Sigmoid colon (tissue), 7 donors: ENCODE results near the gene CISD1. TPM values are rescaled to one million over a fixed set of nuclear protein-coding genes. Genes with fewer than 3 reads are reported as not detected.

Source experiments
- DNase-seq: peaks from one replicate; pipeline ENCODE4 v3.0.0-alpha.2; 2019
- H3K27ac ChIP-seq, 4 donors: fragments of 200-600 bp; sonication (generic); one replicate each; pipeline ENCODE4 v1.5.1; 2016 to 2019; ENCODE audit warnings: mild to moderate bottlenecking in 1 of 4
- H3K27me3 ChIP-seq, 3 donors: fragments of 200-600 bp; sonication (generic); one replicate each; pipeline ENCODE4 v1.5.1; 2019; ENCODE audit warnings: mild to moderate bottlenecking in 1 of 3
- H3K36me3 ChIP-seq, 4 donors: fragments of 200-600 bp; sonication (generic); one replicate each; pipeline ENCODE4 v1.5.1; 2016 to 2019
- H3K4me1 ChIP-seq, 4 donors: fragments of 200-600 bp; sonication (generic); one replicate each; pipeline ENCODE4 v1.5.1; 2017 to 2019
- H3K4me3 ChIP-seq, 4 donors: fragments of 200-600 bp; sonication (generic); one replicate each; pipeline ENCODE4 v1.5.1; 2017 to 2019; ENCODE audit warnings: mild to moderate bottlenecking in 2 of 4, moderate library complexity in 1 of 4
- H3K9me3 ChIP-seq, 4 donors: fragments of 200-600 bp in 3 of 4; sonication (generic) in 3 of 4; one replicate each; pipeline versions ENCODE4 v1.5.1 to v1.6.1; 2013 to 2019
- EP300 ChIP-seq, 4 donors: sonication (generic); formaldehyde crosslinking; IDR thresholded peaks; one replicate each; pipeline ENCODE4 v1.6.1; 2017; ENCODE audit warnings: antibody characterized with exemption in 4 of 4
- POLR2A ChIP-seq, 2 donors: fragments of 450-650 bp; IDR thresholded peaks; one replicate each; pipeline ENCODE4 v1.6.1; 2016; ENCODE audit warnings: antibody characterized with exemption in 2 of 2, mild to moderate bottlenecking in 2 of 2, moderate library complexity in 2 of 2
- POLR2AphosphoS5 ChIP-seq, 4 donors: sonication (generic); formaldehyde crosslinking; IDR thresholded peaks; one replicate each; pipeline ENCODE4 v1.6.1; 2017; ENCODE audit warnings: antibody characterized with exemption in 4 of 4
- WGBS, 2 donors: extraction: QIAGEN DNeasy Blood & Tissue Kit; methylation state at CpG; one replicate each; pipeline ENCODE4 v1.1.7; 2013; 5-methylcytosine and 5-hydroxymethylcytosine counted together
- intact Hi-C: fragments of 100-400 bp; cut with DNase I; formaldehyde crosslinking; loops from one replicate; pipeline ENCODE4 v1.15.1; 2023
- polyA plus RNA-seq, 3 donors: library from polyadenylated mRNA; stranded (reverse); fragments of 200-250 nt; gene quantifications; one replicate each; pipeline ENCODE4 v1.2.3, GENCODE V29; 2013
- total RNA-seq, 4 donors: library from RNA; depleted of rRNA; stranded (reverse); fragments of >200 nt; gene quantifications; one replicate each; pipeline ENCODE4 v1.1.0, GENCODE V29; 2016
- TF ChIP-seq, protein P1 (sequence below), 4 experiments: fragments of 450-650 bp in 3 of 4; fragments of 200-600 bp in 1 of 4; IDR thresholded peaks; one replicate each; pipeline ENCODE4 v1.5.1; 2016 to 2019; ENCODE audit warnings: antibody characterized with exemption in 4 of 4, mild to moderate bottlenecking in 3 of 4, moderate library complexity in 2 of 4
- donor health status: healthy with polysubstance abuse.
- donor health status: Bipolar disorder and iron deficiency.
- donor health status: healthy.

Gene CISD1
- total and polyA plus RNA-seq, 7 donors, result 22.1 to 56.6 (median 31.2) TPM

DNA sequence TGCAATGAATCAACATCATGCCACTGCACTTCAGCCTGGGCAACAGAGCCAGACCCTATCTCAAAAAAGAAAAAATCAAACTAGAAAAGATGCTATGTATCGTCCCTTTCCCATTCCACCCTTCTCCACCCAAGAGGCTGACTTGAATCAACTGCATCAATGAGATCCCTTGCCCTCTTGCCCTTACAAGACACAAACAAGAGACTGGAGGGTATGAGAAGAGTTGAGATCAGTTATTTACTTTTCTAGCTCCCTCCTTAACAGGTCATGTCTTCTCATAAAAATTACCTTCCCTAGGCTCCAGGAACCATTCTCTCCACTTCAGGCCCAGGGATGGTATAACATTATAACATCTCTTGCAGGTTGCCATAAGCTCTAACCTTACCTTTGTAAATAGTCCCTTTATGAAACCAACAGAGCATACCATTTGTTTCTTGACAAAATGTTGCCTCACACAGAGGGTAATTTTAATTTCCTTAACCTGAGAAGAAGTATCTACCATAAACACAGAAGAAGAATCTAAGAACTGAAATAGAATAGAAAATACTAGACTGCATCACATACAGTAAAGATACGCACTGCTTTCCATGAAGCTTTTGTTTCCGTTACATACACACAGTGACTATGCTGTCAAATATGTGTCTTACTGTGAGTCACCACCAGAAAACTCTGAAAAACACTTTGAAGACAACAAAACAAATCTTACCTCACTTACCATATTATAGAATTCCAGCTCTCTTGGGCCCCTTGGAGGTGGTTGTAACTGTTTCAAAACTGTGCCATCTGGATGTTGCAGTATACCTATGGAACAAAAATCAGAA, 31.7 kb upstream of the CISD1 start:
- H3K27me3 ChIP-seq, result no peaks in the 10 kb centered on the region
- H3K4me3 ChIP-seq, result no peak overlapping the region
- H3K27ac ChIP-seq, result no peak overlapping the region
- DNase-seq, result no peak
- H3K36me3 ChIP-seq, result peaks cover 0 to 12% (median 0%) of the 10 kb centered on the region in 4 donors
- TF ChIP-seq POLR2AphosphoS5 (IDR thresholded peaks at IDR 0.05) (no peak), EP300 (IDR thresholded peaks at IDR 0.05) (no peak), POLR2A (IDR thresholded peaks at IDR 0.05) (no peak)
- TF ChIP-seq, protein P1, sequence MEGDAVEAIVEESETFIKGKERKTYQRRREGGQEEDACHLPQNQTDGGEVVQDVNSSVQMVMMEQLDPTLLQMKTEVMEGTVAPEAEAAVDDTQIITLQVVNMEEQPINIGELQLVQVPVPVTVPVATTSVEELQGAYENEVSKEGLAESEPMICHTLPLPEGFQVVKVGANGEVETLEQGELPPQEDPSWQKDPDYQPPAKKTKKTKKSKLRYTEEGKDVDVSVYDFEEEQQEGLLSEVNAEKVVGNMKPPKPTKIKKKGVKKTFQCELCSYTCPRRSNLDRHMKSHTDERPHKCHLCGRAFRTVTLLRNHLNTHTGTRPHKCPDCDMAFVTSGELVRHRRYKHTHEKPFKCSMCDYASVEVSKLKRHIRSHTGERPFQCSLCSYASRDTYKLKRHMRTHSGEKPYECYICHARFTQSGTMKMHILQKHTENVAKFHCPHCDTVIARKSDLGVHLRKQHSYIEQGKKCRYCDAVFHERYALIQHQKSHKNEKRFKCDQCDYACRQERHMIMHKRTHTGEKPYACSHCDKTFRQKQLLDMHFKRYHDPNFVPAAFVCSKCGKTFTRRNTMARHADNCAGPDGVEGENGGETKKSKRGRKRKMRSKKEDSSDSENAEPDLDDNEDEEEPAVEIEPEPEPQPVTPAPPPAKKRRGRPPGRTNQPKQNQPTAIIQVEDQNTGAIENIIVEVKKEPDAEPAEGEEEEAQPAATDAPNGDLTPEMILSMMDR (IDR thresholded peaks at IDR 0.05), result no peak
- H3K4me1 ChIP-seq, result peaks cover 0 to 4% (median 0%) of the 10 kb centered on the region in 4 donors
- intact Hi-C loops, result no loop called here
- 90 to 94% methylated on average over 3 of the region's 3 CpGs for WGBS, 2 donors
- no peaks in the 10 kb centered on the region for H3K9me3 ChIP-seq

DNA sequence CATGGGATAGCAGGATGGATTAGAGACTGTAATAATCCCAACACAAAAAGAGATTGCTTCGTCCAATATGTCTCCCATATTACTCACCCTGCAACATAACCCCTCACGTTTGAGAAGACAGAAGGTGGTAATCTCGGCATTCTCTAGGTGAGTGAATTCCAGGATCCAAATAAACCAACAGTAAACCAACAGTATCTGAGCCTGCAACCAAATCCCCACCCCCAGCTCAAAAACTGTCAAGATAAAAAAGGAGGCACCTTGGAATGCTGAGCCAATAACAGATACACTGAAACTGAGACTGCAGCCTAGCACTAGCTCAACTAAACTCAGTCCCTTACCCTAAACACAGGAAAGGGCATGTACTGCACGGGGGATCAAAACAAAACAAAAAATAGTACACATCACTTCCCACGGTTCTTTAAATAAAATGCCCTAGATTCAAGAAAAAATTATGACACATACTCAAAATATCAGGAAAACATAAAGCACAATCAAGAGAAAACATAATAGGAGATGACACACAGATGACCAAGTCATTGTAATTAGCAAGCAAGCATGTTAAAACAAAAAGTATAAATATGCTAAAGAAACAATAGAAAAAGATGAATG, 29.3 kb upstream of the CISD1 start:
- intact Hi-C loops, result no loop called here

DNA sequence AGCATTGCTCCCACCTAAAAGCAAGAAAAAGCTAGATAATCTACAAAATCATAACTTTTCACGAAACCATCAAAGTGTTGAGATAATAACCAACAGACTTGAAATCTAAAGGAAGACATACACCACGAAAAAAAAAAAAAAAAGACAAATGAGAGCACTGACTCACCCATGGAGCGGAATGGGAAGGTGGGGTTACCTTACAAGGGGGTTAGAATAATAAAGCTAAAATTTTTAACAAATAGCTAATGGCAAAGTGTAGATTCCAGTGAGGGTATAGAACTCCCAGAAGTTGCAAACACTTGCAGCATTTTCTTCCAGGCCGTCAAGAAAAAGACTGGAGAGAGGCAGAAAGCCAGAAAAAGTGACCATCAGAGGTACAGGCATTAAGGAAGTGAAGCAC, 28.4 kb upstream of the CISD1 start:
- H3K4me3 ChIP-seq, result no peak overlapping the region
- TF ChIP-seq POLR2A (IDR thresholded peaks at IDR 0.05) (no peak), EP300 (IDR thresholded peaks at IDR 0.05) (no peak), POLR2AphosphoS5 (IDR thresholded peaks at IDR 0.05) (no peak)
- TF ChIP-seq, protein P1 (IDR thresholded peaks at IDR 0.05), result no peak
- peaks cover 0 to 12% (median 0%) of the 10 kb centered on the region in 4 donors for H3K36me3 ChIP-seq
- peaks cover 0 to 4% (median 0%) of the 10 kb centered on the region in 4 donors for H3K4me1 ChIP-seq
- WGBS, 2 donors, result 82 to 87% methylated on average over 4 of the region's 4 CpGs
- intact Hi-C loops, result no loop called here
- H3K27ac ChIP-seq, result no peak overlapping the region
- H3K9me3 ChIP-seq, result no peaks in the 10 kb centered on the region
- DNase-seq, result no peak
- H3K27me3 ChIP-seq, result no peaks in the 10 kb centered on the region

More for the DNA sequence above, 29.3 kb upstream of the CISD1 start:
- DNase-seq, result no peak
- H3K9me3 ChIP-seq, result no peaks in the 10 kb centered on the region
- TF ChIP-seq POLR2A (IDR thresholded peaks at IDR 0.05), result no peak
- no peak for TF ChIP-seq POLR2AphosphoS5 (IDR thresholded peaks at IDR 0.05)
- TF ChIP-seq, protein P1 (IDR thresholded peaks at IDR 0.05), result no peak
- no peak for TF ChIP-seq EP300 (IDR thresholded peaks at IDR 0.05)
- no peak overlapping the region for H3K27ac ChIP-seq
- no peaks in the 10 kb centered on the region for H3K27me3 ChIP-seq
- no peak overlapping the region for H3K4me3 ChIP-seq
- H3K36me3 ChIP-seq, result peaks cover 0 to 12% (median 0%) of the 10 kb centered on the region in 4 donors
- 77 to 90% methylated on average over 5 of the region's 5 CpGs for WGBS, 2 donors
- peaks cover 0 to 4% (median 0%) of the 10 kb centered on the region in 4 donors for H3K4me1 ChIP-seq

DNA sequence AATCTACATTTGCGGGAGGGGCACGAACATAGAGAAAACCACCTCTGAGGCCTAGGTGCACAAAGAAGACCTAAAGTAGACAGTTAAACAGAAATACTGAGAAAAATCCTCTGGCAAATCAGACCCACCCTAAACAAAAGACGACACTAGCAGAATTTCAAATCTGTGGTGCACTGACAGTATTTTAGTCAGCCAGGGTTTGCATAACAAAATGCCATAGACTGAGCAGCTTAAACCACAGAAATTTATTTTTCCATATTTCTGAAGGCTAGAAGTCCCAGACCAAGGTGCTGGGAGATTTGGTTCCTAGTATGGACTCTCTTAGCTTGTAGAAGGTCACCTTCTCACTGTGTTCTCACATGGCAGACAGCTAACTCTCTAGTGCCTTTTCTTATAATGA, 27.6 kb upstream of the CISD1 start:
- no peaks in the 10 kb centered on the region for H3K27me3 ChIP-seq
- intact Hi-C loops, result no loop called here
- peaks cover 0 to 4% (median 0%) of the 10 kb centered on the region in 4 donors for H3K4me1 ChIP-seq
- no peak for TF ChIP-seq POLR2AphosphoS5 (IDR thresholded peaks at IDR 0.05)
- no peak for TF ChIP-seq POLR2A (IDR thresholded peaks at IDR 0.05)
- TF ChIP-seq EP300 (IDR thresholded peaks at IDR 0.05), result no peak
- TF ChIP-seq, protein P1 (IDR thresholded peaks at IDR 0.05), result no peak
- WGBS, 2 donors, result 90 to 95% methylated on average over 3 of the region's 3 CpGs
- DNase-seq, result no peak
- H3K36me3 ChIP-seq, result peaks cover 0 to 12% (median 0%) of the 10 kb centered on the region in 4 donors
- H3K4me3 ChIP-seq, result no peak overlapping the region
- no peaks in the 10 kb centered on the region for H3K9me3 ChIP-seq
- no peak overlapping the region for H3K27ac ChIP-seq
